Measurements from ENCODE around the gene LLGL1.

GRCh38 chr17:18277076-18277475, 51.6 kb downstream of the LLGL1 start:
- no peak for TF ChIP-seq CTCF (IDR thresholded peaks at IDR 0.05)
- TF ChIP-seq POLR2A (IDR thresholded peaks at IDR 0.05): no peak
